Hepatocyte (in vitro differentiated cells): ENCODE measurements around the gene B3GNT3.

Experiments used
- CTCF ChIP-seq: fragments of 200-600 bp; sonication (generic); IDR thresholded peaks from 2 replicates; pipeline ENCODE4 v1.5.1; 2016; ENCODE audit warnings: antibody characterized with exemption, mild to moderate bottlenecking; ENCODE audit not compliant: poor library complexity
- EZH2 ChIP-seq: fragments of 200-600 bp; sonication (generic); IDR thresholded peaks from 2 replicates; pipeline ENCODE4 v1.6.1; 2016; ENCODE audit warnings: antibody characterized with exemption, mild to moderate bottlenecking, borderline replicate concordance
- EZH2phosphoT487 ChIP-seq: fragments of 200-600 bp; sonication (generic); IDR thresholded peaks from one replicate; pipeline ENCODE4 v1.6.1; 2018; ENCODE audit warnings: antibody characterized with exemption, mild to moderate bottlenecking, low read depth, moderate library complexity; ENCODE audit not compliant: unreplicated experiment, severe bottlenecking

GRCh38 chr19:17794731-17795494 is at the start of gene B3GNT3:
- TF ChIP-seq EZH2 (no peak), EZH2phosphoT487 (no peak), CTCF (no peak)
